GM20431 (cell line): Measurements from ENCODE around the gene LRPPRC.

Experiments
- in situ Hi-C: fragments of 300-500 bp; cut with MseI, MboI; formaldehyde crosslinking; loops from one replicate; pipeline ENCODE4 v1.15.0; 2020; ENCODE audit warnings: low sequenced_read_pairs; ENCODE audit not compliant: unreplicated experiment

LRPPRC gene

DNA sequence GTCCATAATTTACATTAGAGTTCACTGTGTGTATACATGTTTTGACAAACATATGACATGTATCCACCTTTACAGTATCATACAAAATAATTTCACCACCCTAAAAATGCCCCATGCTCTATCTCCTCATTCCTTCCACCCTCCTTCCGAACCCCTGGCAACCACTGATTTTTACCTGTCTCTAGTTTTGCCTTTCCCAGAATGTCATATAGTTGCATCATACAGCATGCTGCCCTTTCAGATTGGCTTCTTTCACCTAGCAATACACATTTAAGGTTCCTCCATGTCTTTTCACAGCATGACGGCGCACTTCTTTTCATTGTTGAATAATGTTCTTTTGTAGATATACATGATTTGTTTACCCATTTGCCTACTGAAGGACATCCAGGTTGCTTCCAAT, 10.4 kb downstream of the LRPPRC start:
- in situ Hi-C loops: no loop called here

DNA sequence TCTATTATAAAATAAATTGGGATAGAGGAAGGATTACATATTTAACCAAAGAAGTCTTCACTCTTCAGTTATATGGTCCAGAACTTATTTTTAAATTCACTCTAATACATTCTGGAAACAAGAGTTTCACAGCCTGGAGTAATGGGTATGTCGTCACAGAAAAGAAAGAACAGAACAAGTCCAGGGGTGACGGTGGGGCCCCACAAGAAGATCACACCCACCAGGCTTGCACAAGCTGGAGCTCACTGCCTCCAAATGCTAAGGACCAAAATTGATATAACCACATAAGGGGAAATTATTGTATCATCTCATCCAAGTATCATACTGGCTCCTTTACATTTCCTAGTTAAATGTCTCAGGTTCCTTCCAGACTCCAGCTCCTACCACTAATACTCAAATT, 11.3 kb downstream of the LRPPRC start:
- in situ Hi-C loops: no loop called here

DNA sequence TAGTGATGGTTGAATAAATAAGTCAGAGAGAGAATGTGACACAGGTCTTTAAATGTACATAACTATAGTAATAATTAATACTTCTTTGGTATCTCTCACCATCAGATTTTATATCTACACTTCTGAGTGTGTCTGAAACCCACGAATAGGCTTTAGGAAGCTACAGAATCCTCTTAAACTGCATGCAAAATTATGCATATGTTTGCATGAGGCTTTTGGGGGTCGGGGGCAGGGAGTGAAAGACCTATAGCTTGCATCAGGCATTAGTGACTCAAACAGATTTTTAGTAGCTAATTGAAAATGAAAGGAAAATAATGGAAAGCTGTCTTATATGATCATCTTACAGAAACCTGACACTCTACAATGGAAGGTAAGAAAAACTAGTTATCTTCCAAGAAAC, 14.9 kb downstream of the LRPPRC start:
- in situ Hi-C loops: no loop called here

DNA sequence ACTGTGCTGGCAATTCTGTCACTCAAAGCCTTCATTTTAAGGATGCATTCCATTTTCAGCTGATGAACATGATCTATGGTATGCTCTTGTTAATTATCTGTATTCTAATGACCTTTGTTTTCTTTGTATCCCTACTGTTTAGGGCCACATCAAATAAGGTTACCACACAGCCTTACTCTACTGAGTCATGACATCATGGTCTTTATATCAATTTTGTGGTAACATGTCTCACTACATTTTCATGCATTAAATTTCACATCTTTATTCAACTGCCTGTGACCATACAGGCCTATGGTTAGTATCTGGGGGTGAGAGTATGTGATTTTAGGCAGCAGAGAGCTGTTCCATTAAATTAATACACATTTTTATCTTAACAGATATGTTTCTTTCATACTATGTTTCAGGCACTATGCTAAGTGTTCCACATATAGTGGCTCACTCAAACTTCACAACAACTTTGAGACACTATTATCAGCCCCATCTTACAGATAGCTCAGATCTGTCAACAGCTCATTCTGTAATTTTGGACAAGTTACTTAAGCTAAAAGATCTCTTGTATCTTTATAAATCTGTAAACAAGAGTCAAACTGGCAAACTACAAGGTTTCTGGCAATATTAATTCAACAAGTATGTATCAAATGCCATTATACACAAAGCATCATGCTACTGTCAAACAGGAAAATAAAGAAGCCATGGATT, 18.0 kb downstream of the LRPPRC start:
- in situ Hi-C loops: no loop called here

DNA sequence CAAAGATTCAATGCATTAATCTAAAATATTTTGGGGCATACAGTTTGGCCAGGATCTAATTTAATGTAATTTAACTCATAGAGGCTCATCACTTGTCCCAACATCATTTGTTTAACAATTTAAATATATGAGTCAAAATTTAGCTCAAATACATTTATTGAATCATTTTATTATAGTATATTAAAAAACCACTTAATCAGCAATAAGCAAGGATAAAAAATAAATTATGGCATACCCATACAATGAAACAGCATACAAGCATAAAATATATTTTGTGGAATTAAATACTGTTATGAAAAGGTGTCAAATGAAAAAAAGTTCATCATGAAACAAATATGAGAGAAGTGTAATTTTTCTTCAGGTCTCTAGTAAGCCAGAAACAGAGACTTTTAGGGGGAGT, 34.9 kb downstream of the LRPPRC start:
- in situ Hi-C loops: no loop called here

DNA sequence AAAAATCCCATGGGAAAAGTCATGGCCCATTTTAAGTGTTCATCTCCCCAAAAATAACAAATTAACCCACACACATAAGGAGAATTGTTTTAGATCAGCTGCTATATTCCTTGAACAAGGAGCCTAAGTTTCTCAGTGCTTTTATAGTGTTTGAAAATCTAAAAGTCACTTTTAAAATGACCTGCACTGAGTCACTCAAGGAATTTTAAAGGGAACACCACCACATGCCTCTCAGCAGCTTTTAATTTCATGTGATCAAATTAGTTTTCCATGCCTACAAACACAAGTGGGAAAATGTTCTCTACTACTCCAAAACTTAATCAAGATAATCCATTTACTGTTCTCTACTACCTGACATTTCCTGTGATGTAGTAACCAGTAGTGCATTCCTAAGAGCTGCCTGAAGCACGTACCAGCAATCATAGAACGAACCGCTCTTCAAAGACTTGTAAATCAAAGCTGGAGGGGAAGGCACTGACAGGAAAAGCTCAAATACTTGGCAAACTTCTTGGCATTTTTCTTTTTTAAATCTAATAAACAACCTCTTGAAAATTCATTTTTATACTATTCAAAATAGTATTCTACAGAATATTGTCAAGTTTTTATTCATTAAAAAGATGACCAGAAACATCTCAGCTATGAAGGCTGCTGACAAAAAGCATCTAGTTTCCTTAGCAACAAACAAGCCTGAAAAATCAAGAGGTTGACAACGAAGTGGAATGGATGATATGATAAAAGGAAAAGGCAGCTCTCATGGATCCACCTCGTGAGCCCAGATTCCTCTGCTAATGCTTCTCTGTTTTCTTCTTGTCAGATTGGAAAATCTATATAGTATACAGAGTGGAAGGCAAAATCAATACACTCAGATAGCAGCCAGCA, 37.2 kb downstream of the LRPPRC start:
- in situ Hi-C loops: no loop called here

DNA sequence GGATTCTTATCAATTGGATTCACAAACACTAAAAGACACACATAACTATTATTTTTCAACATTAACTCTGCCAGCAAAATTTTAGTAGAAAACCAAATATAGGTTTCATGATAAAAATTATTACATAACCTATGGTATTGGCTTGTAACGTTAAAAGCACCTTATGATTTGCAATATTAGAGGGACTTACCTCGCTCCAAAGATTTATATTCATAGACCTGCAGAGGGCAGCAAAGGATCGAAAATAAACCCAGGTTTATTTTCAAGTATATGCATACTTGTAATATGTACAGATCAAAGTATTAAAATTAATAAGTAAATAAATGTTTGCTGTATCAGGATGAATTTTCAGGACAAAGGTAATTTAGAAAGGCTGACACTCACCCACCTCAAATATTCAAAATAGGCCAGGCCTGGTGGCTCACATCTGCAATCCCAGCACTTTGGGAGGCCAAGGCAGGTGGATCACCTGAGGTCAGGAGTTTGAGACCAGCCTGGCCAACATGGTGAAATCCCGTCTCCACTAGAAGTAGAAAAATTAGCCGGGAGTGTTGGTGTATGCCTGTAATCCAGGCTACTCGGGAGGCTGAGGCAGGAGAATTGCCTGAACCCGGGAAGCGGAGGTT, 45.3 kb downstream of the LRPPRC start:
- in situ Hi-C loops: no loop called here

DNA sequence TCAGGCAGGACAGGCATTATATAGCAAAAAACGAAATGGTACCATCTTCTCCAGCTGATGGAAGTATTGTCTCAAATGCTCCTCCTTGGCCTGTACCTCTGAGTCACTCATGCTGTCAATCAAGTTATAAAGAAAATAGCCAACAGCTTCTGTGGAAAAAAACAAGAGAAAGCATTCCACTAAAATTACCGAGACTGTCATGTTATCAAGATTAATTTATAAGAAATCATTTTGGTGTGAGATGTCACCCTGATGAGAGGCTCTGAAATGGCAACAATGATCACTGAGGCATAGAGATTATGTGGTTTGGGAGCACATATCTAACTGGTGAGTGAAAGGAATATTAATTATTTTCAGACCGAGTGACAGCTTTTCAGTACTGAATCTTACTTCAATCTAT, 47.4 kb downstream of the LRPPRC start:
- in situ Hi-C loops: no loop called here

DNA sequence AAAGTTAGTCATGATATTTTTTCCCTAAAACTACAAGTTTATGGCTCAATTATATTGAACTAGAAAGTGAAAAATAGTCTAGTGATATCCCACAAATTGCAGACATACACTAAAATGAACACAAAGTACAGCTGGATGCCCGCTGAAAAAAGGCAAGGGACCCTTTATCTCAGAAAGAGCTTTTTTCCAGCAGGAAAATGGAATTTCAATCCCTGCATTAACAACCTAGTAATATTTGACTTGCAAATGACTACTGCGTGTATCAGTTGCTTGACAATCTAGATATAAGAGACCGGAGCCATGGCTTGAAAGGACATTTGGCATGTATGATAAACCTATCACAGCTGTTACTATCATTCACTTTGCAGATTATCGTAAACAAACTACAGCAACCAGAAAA, 49.1 kb downstream of the LRPPRC start:
- in situ Hi-C loops: no loop called here

DNA sequence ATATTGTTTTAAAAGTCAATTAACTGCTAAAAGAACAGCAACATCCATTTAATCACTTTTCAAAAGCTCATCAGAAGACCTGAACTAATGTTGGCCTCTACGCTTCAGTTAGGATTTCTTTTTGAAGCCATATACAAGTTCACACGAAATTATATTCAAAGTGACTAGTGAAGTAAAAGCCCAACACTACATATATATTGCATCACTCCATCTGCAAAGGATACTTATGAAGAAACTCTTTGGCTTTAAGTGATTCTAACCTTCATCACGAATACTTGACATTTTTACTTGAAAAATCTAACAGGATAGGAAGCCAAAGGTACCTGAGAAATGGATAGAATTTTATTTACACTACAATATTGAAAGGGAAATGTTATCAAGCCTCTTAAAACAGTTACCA, 50.4 kb downstream of the LRPPRC start:
- in situ Hi-C loops: no loop called here

DNA sequence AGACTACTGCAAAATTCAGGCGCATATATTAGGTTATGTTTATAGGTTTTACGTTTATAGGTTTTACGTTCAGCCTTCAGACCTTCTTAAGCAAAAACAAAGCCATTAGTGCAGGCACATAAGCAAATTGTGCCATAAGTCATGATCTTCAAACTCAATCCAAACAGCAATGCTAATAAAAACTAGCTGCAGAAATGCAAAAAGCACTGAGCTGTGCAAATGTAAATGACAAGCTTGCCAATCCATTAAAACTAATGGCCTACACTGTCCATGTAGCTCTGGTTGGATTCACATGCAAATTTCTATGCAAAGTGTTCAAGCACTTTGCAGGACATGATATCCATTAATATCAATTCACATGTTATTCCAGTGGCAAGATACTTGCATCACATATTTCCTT, 50.9 kb downstream of the LRPPRC start:
- in situ Hi-C loops: no loop called here

DNA sequence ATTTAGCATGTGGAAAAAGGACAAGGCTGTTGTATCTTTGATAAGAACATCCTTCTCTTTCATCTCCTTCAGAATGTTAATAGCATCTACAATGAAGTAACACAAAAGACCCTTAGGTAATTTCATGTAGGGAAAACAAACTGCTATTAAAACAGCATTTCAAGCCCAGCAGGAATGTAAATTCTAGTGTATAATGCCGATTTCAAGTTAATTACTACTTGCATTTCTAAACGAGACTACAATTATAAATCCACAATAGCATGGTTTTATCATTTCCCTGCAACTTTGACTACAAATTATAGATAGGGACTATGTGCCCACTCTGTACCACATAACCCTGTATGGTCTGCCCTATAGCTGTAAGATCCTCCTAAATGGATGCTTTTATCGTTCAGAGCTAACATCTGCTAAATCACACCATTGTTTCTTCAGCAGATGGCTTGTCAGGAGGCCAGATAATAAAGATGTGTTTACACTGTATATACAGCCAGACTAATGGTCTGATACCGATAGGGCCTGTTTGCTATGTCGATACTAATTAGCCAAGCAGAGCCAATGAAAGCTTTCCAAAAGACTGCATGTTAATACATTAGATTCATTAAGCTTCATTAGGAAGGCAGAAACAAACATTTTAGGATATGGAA, 51.9 kb downstream of the LRPPRC start:
- in situ Hi-C loops: no loop called here

DNA sequence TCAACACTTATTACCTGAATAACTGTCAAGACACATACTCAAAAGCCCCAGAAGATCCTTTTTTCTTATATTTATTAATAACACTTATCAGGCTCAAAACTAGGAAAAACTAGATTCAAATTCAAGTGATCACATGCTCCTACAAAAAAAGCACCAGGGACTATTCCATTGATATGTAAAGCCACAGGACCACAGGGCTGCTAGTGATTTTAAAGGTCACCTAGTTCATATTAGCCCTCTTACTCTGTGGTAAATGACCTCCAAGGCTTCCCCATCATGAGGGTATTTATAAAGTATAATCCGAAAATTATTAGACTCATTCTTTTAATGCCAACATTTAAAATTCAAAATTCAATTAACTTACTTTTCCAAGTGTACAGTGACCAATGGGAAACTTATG, 52.5 kb downstream of the LRPPRC start:
- in situ Hi-C loops: no loop called here

DNA sequence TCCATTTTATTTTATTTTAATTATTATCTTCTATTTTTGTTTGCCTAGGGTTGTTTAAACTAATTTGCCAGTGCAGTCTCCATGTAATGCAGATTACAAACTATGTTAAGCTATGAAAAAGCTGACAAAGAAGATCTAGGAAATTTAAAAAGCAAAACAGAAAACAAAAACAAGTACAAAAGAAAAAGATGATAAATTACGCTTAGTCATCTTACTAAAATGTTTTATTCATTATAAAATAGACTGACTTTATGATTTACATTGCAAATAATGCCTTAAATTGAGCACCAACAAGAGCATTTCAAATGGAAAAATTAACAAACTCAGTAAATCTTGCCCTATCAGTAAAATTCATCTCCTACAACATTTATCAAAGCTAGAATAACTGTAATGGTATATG, 52.9 kb downstream of the LRPPRC start:
- in situ Hi-C loops: no loop called here

DNA sequence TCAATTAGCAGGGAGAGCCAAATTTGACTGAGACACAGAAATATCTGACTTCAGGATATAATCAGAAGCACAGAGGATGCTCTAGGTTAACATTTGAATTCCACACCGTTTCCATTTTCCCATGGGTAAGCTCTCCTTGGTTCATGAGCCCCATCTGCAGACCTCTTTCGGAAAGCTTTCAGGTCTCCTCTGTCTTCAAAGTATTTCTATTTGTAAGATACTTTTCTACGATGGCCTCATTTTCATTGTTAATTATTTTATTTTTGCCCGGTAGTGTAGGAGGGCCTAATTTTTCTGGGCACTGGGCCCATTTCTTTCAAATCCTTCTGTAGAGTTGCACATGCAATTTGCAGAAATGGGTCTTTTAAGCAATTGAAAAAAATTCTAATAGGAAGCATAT, 53.8 kb downstream of the LRPPRC start:
- in situ Hi-C loops: no loop called here

DNA sequence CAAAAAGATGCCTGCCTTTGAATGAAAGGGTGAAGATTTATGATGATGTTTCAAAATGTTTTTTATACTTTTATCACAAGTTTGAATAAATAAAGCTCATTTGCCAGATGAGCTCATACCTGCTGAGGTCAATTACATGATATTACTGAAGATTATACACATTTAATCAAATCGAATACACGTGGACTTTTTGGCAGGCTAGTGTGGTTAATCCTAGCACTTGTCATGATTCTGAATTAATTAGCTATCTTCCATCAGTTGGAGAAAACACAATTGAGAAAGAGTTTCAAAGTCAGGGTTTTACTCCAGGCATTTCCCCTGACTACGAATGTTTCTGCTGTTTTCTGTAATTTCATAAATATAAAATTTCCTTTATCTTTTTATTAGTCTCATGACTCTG, 54.4 kb downstream of the LRPPRC start:
- in situ Hi-C loops: no loop called here

DNA sequence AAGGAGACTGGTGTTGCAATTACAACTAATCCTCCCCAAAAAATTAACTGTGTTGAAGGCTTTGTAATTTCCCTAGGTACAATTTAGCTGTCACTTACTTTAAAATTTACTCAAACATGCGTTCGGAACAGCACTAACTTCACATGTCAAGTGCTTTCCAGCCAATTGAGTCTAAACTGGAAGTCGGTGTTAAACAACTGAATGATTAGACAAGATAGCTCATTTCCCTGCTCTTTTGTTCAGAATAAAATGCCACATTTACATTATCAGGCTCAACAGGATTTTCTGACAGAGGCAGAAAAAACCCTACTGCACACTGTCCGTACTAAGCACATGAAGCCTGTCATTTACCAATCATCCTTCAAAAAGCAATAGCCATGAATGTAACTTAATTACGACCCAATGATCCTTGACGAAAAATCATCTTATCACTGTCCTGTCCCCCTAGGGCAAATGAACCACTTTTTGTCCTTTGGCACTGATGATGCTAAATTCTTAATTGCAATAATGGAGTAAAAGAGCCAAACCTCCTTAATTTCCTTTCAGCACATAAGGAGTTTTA, 56.0 kb downstream of the LRPPRC start:
- in situ Hi-C loops: no loop called here

DNA sequence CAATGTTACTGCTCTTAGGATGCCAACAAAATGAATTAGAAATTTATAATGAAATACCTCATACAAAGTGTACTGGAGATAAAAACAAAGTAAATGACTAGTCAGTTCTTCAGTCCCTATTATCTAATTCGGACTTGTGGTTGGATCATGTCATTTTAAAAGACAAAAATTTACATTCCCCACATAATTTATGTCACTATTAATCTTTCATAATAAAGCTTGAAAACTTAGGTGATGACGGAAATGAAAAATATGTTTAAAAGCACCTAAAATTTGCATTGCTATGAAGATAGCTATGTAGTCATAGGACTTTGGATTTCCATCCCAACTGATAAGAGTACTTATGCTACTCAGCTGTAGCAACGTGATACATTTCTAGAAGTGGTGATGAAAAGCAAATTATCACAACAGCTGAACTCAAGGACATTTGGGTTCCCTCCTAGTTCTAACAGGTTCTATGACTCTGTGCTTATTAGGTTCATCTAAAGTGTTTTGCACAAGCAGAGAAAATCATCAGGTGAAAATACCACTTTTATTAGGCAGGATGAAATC, 58.4 kb downstream of the LRPPRC start:
- in situ Hi-C loops: no loop called here

DNA sequence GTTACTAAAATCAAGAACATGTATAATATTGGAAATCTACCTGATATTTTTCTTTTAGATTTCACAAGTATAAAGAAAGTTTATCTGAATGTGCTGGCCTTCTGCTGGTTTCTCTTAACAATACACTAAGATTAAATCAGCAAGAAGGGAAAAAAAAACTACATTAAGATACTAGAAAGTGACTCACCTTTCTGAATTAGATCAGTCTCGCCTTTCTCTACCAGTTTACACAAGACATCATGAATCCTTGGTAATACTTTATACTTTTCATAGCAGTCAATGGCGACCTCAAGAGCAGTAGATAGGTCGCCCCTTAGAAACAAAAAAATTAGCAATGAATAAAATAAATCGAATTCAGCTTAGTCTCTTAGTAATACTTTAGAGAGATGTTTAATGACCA, 61.2 kb downstream of the LRPPRC start:
- in situ Hi-C loops: no loop called here

DNA sequence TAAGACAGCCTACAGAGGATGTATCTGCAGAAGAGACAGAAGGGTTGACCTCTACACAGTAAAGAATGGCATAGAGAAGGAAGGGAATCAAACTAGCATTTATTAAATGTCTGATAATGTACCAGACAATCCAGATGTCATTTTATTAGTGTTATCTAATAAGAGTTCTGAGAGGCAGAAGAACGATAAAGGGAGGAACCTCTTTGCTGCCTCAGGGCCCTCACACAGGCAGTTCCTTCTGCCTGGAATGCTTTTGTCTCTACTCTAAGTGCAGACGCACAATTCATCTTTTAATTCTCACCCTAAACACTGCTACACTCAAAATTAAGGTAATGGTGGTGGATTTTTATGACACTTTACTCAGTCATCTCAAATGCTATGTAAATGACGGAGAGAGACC, 64.5 kb downstream of the LRPPRC start:
- in situ Hi-C loops: no loop called here
